ENCODE measurements around the gene EXOC6.
"Not testable (repeated sequence)": the region's sequence is repeated elsewhere in the genome, so short reads cannot be mapped to it uniquely, and the experiment has no call there.

EXOC6 gene

GRCh38 chr10:93081834-93082233 is 233.5 kb downstream of the EXOC6 start:
- no peak for DNase-seq

GRCh38 chr10:93083743-93084539 is 235.6 kb downstream of the EXOC6 start:
- DNase-seq, result no peak

DNA sequence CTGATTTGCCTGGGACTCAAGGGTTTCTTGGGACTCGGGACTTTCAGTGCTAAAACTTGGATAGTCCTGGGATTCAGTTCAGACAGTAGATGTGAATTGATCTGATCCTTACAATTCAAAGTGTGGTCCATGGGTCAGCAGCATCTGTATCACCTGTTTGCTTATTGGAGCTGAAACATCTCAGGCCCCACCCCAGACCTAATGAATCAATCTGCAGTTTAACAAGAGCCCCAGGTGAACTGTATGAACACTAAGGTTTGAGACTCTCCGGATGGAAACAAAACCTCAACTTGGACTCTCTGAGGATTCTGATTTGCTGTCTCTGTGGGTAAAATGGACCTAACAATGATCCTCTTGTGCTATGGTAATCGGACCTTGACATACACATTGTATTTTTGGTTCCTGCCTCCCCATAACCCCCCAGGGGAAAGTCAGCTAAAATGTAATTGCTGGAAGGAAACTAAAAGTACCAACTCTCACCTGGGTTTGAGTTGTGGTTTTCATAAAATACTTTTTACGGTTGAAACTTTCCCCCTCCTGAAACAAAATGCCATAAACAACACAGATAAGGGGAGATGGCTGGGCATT is 237.0 kb downstream of the EXOC6 start:
- no peak for DNase-seq

- no peak for DNase-seq
Observed at GRCh38 chr10:93086289-93086688, 238.0 kb downstream of the EXOC6 start.

- no peak for DNase-seq
Observed at GRCh38 chr10:93087846-93088245, 239.5 kb downstream of the EXOC6 start.

- no peak for DNase-seq
Observed at GRCh38 chr10:93088466-93088865, 240.1 kb downstream of the EXOC6 start.

- no peak for DNase-seq
Observed at GRCh38 chr10:93090619-93091018, 242.3 kb downstream of the EXOC6 start.

DNA sequence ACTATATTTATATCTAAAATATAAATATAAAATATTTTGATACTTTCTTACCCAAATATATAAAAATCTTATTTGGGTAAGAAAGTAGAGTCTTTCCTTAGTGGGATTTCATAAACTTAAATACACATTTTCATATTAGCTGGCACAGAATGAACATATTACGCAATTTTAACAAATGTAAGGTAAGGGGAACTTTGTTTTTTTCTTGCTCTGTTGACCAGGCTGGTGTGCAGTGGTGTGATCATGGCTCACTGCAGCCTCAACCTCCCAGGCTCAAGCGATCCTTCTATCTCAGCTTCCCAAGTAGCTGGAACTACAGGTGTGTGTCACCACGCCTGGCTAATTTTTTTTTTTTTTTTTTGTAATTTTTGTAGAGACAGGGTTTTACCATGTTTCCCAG is 243.6 kb downstream of the EXOC6 start:
- no peak for DNase-seq

DNA sequence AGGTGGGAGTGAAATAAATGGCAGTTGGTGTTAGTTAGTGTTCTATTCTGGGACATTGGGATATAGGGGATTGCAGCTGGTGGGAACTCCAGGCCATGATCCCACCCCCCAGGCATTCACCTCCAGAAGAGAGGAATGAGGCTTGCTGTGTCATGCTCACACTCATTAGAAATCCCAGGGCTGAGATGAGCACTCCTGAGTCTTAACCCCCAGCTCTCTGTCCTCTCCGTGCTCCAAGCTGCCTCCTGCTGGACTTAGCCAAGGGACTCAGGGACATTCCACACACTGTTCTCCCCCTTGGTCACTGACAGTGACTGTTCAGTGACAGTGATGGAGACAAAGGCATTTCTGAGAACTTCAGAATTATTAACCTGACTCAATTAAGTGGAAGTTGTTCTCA is 246.9 kb downstream of the EXOC6 start:
- DNase-seq, result no peak

DNA sequence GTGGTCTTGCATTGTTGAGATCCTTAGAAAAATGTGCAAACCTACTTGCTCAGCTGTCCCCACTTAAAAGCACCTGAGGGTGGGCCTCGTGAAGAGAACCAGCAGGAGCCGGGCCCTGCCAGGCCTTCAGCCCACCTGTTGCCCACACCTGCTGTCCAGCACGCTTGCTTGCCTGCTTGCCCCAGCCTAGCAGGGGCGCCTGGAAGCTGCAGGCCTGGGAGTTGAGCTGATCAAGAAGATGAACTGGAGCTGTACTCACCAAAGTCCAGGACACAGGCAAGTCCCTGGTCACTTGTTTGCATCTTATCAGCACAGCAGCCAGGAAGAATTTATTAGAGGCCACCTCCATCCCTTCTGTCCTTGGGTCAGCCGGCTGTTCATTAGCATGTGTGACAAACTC is 248.6 kb downstream of the EXOC6 start:
- no peak for DNase-seq

GRCh38 chr10:93097386-93097785 is 249.1 kb downstream of the EXOC6 start:
- DNase-seq, result no peak

- no peak for DNase-seq
Observed at GRCh38 chr10:93098816-93099215, 250.5 kb downstream of the EXOC6 start.

GRCh38 chr10:93099670-93100069 is 251.3 kb downstream of the EXOC6 start:
- no peak for DNase-seq

DNA sequence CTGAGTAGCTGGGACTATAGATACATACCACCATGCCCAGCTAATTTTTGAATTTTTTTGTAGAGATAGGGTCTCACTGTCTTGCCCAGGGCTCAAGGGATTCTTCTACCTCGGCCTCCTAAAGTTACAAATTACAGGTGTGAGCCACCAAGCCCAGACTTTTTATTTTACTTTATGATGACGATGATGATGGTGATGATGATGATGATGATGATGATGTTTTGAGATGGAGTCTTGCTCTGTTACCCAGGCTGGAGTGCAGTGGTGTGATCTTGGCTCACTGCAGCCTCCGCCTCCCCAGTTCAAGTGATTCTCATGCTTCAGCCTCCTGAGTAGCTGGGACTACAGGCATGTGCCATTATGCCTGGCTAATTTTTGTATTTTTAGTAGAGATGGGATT is 252.8 kb downstream of the EXOC6 start:
- not testable (repeated sequence) for DNase-seq

DNA sequence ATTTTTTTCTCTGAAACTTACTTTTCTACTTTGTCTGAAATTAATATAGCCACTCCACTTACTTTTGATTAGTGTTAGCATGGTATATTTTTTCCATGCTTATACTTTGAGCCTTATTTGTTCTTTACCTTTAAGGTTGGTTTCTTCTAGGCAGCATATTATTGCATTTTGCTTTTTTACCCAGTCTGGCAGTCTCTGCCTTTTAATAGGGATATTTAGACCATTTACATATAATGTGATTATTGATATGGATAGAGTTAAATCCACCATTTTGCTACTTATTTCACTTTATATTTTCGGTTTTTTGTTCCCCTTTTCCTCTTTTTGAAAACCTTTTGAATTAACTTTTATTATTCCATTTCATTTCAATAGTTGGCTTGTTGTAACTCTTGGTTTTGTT is 255.6 kb downstream of the EXOC6 start:
- no peak for DNase-seq

DNA sequence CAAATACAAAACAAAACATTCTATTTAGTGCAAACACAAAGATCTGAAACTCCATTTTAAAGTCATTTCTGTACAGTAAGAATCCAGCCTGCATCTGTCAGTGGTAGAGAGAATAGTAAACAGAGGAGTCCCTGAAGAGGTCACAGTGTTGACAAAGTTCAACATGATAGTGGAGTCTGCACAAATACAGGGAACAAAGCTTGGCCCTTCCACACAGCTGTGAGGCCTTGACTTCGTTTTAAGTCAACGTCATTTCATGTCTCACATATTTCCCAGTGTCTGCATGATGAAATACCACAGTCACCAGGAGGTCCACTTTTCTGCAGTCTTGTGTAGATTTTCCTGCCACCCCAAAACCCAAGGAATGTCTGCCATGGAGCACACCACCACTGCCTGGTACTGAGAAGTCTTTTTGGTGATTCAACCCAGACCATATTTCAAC is 258.3 kb downstream of the EXOC6 start:
- DNase-seq, result no peak

All from stimulated activated CD4-positive, alpha-beta T cell treated with anti-CD3 and anti-CD28 coated beads, Interleukin-12 subunit alpha, Interleukin-12 subunit beta, amount 100 ng/mL, for 4 hours (primary cell).